DND-41 (cell line): ENCODE results near the gene EYA4.

ENCODE experiments used
- ATAC-seq: fragments of 200-7000 bp; cut with Tn5 transposase; 3 replicates; pipeline ENCODE4 v1.9.1; 2021; ENCODE audit warnings: low read depth; ENCODE audit not compliant: insufficient read depth
- DNase-seq: peaks from one replicate; pipeline ENCODE4 v3.0.0-alpha.2; 2020
- H2AFZ ChIP-seq: 2 replicates; pipeline ENCODE4 v1.6.0; 2012; ENCODE audit warnings: low read depth, low read length
- H3K27ac ChIP-seq: 2 replicates; pipeline ENCODE4 v1.5.1; 2012; ENCODE audit warnings: low read length, inconsistent platforms
- H3K27me3 ChIP-seq: fragments of 200-600 bp; sonication (generic); 2 replicates; pipeline ENCODE4 v1.6.0; 2012; ENCODE audit warnings: low read length, mild to moderate bottlenecking, inconsistent platforms; ENCODE audit not compliant: insufficient read depth, poor library complexity
- H3K36me3 ChIP-seq: 2 replicates; pipeline ENCODE4 v1.5.1; 2012; ENCODE audit warnings: low read length, inconsistent platforms; ENCODE audit not compliant: insufficient read depth
- H3K4me1 ChIP-seq: 2 replicates; pipeline ENCODE4 v1.5.1; 2012; ENCODE audit warnings: mild to moderate bottlenecking, low read length; ENCODE audit not compliant: insufficient read depth
- H3K4me2 ChIP-seq: 2 replicates; pipeline ENCODE4 v1.6.0; 2012; ENCODE audit warnings: mild to moderate bottlenecking, moderate library complexity, low read length, inconsistent platforms; ENCODE audit not compliant: insufficient read depth
- H3K4me3 ChIP-seq, 2 experiments: fragments of 200-600 bp in 1 of 2; shearing (Covaris generic) in 1 of 2; 2 replicates each; pipeline ENCODE4 v1.5.1; 2012 to 2016; ENCODE audit warnings: inconsistent platforms in 2 of 2, low read length in 2 of 2, mild to moderate bottlenecking in 2 of 2, low read depth in 1 of 2, moderate library complexity in 1 of 2
- H3K79me2 ChIP-seq: 2 replicates; pipeline ENCODE4 v1.6.0; 2012; ENCODE audit warnings: low read length, inconsistent platforms; ENCODE audit not compliant: insufficient read depth
- H3K9ac ChIP-seq: 2 replicates; pipeline ENCODE4 v1.6.0; 2012; ENCODE audit warnings: low read depth, mild to moderate bottlenecking, inconsistent platforms, low read length, moderate library complexity
- H3K9me3 ChIP-seq: 2 replicates; pipeline ENCODE4 v1.5.1; 2012; ENCODE audit warnings: low read length, moderate library complexity, mild to moderate bottlenecking, inconsistent platforms; ENCODE audit not compliant: insufficient read depth, severe bottlenecking
- H4K20me1 ChIP-seq: 2 replicates; pipeline ENCODE4 v1.6.0; 2012; ENCODE audit warnings: low read length; ENCODE audit not compliant: insufficient read depth
- CTCF ChIP-seq: IDR thresholded peaks from 2 replicates; pipeline ENCODE4 v1.5.1; 2012; ENCODE audit warnings: borderline replicate concordance, low read length, moderate library complexity, mild to moderate bottlenecking; ENCODE audit not compliant: poor library complexity, severe bottlenecking; ENCODE audit errors: extremely low read depth
- EZH2 ChIP-seq: IDR thresholded peaks from 3 replicates; pipeline ENCODE4 v1.6.1; 2012; ENCODE audit warnings: borderline replicate concordance, low read depth, mild to moderate bottlenecking, moderate library complexity, low read length, inconsistent platforms; ENCODE audit not compliant: severe bottlenecking

Gene EYA4

GRCh38 chr6:133432021-133432989 lies 191.1 kb downstream of the EYA4 start:
- no peak overlapping the region for H3K4me3 ChIP-seq
- no peak for TF ChIP-seq CTCF
- ATAC-seq (no peak), DNase-seq (no peak)
- H3K27ac ChIP-seq, result no peak overlapping the region
- H3K4me1 ChIP-seq, result no peaks in the 10 kb centered on the region
- H3K9me3 ChIP-seq, result no peaks in the 10 kb centered on the region
- H3K36me3 ChIP-seq, result no peaks in the 10 kb centered on the region
- no peaks in the 10 kb centered on the region for H3K79me2 ChIP-seq
- no peaks in the 10 kb centered on the region for H4K20me1 ChIP-seq
- no peak overlapping the region for H3K9ac ChIP-seq
- no peak overlapping the region for H3K4me2 ChIP-seq
- no peaks in the 10 kb centered on the region for H3K27me3 ChIP-seq
- no peak overlapping the region for H2AFZ ChIP-seq

- no peak for ATAC-seq
- Histone ChIP-seq H3K4me2 (no peak overlapping the region), H3K4me3 (no peak overlapping the region), H3K4me1 (no peaks in the 10 kb centered on the region), H3K9me3 (no peaks in the 10 kb centered on the region), H3K27me3 (no peaks in the 10 kb centered on the region), H3K36me3 (no peaks in the 10 kb centered on the region), H3K9ac (no peak overlapping the region), H2AFZ (no peak overlapping the region), H3K27ac (no peak overlapping the region), H4K20me1 (no peaks in the 10 kb centered on the region), H3K79me2 (no peaks in the 10 kb centered on the region)
- no peak for DNase-seq
- no peak for TF ChIP-seq CTCF
- TF ChIP-seq EZH2, result no peak
These were observed 194.0 kb downstream of the EYA4 start for GRCh38 chr6:133435065-133435728.

GRCh38 chr6:133436652-133437051 lies 195.5 kb downstream of the EYA4 start:
- Histone ChIP-seq H3K9ac (no peak overlapping the region), H3K4me3 (no peak overlapping the region), H3K27me3 (no peaks in the 10 kb centered on the region), H3K4me2 (no peak overlapping the region), H3K27ac (no peak overlapping the region), H4K20me1 (no peaks in the 10 kb centered on the region), H3K36me3 (no peaks in the 10 kb centered on the region), H3K79me2 (no peaks in the 10 kb centered on the region), H2AFZ (no peak overlapping the region), H3K9me3 (no peaks in the 10 kb centered on the region), H3K4me1 (no peaks in the 10 kb centered on the region)
- no peak for DNase-seq
- TF ChIP-seq EZH2 (no peak), CTCF (no peak)
- no peak for ATAC-seq
